GM12872 (cell line): ENCODE measurements around the gene VPS37C.

Experiments
- TF ChIP-seq, protein P1 (sequence below): IDR thresholded peaks from 3 replicates; pipeline ENCODE4 v1.5.1; 2011; ENCODE audit warnings: low read depth, mild to moderate bottlenecking, low read length, moderate library complexity; ENCODE audit not compliant: insufficient read depth

Gene VPS37C

DNA sequence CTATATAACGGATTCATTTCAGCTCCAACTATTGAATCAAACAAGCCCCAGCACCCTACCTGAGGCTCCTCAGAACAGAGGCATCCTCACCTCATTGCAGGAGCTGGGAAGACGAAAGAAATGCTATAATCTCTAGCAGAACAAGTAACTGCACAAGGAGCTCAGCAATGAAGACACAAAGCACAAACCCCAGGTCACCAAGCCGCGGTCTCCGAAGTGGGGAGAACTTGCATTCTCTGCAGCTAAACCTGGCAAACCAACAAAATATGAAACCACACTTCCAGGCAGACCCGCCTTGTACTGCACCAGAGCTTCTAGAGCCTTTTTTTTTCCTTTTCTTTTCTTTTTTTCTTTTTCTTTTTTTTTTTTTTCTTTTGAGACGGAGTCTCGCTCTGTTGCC lies 80.7 kb downstream of the VPS37C start:
- TF ChIP-seq, protein P1, sequence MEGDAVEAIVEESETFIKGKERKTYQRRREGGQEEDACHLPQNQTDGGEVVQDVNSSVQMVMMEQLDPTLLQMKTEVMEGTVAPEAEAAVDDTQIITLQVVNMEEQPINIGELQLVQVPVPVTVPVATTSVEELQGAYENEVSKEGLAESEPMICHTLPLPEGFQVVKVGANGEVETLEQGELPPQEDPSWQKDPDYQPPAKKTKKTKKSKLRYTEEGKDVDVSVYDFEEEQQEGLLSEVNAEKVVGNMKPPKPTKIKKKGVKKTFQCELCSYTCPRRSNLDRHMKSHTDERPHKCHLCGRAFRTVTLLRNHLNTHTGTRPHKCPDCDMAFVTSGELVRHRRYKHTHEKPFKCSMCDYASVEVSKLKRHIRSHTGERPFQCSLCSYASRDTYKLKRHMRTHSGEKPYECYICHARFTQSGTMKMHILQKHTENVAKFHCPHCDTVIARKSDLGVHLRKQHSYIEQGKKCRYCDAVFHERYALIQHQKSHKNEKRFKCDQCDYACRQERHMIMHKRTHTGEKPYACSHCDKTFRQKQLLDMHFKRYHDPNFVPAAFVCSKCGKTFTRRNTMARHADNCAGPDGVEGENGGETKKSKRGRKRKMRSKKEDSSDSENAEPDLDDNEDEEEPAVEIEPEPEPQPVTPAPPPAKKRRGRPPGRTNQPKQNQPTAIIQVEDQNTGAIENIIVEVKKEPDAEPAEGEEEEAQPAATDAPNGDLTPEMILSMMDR, result no peak
